Measurements from ENCODE around the gene GADL1.

DNA sequence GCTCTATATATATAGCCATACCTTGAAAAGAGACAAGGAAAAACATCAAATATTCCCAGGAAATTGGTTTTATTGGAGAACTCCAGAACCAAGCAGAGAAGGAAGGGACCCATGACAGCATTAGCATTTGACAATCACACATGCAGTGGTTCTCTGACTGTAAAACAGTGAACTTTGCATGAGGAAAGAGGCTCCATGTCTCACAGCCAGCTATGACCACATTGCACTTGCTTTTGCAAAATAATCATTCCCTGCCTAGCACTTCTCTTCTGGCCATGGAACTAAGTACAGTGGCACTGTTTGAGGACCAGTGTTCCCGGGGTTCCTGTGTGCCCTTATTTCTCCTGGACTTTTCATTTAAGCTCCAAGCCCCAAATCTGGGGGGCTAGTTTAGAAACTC lies 202.5 kb downstream of the GADL1 start:
- TF ChIP-seq, protein P1, sequence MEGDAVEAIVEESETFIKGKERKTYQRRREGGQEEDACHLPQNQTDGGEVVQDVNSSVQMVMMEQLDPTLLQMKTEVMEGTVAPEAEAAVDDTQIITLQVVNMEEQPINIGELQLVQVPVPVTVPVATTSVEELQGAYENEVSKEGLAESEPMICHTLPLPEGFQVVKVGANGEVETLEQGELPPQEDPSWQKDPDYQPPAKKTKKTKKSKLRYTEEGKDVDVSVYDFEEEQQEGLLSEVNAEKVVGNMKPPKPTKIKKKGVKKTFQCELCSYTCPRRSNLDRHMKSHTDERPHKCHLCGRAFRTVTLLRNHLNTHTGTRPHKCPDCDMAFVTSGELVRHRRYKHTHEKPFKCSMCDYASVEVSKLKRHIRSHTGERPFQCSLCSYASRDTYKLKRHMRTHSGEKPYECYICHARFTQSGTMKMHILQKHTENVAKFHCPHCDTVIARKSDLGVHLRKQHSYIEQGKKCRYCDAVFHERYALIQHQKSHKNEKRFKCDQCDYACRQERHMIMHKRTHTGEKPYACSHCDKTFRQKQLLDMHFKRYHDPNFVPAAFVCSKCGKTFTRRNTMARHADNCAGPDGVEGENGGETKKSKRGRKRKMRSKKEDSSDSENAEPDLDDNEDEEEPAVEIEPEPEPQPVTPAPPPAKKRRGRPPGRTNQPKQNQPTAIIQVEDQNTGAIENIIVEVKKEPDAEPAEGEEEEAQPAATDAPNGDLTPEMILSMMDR (IDR thresholded peaks at IDR 0.05; ENCODE audit: low read length), result no peak
- no peak for TF ChIP-seq EZH2 (optimal IDR thresholded peaks at IDR 0.05; ENCODE audit: low read depth, low read length)
